GM18870 (cell line): ENCODE results near the gene SIK3.

Source experiments
- ATAC-seq: cut with Tn5 transposase; IDR thresholded peaks from one replicate; pipeline ENCODE4 v1.9.1; 2021; ENCODE audit warnings: moderate library complexity; ENCODE audit not compliant: unreplicated experiment

Gene SIK3

GRCh38 chr11:116973270-116973669 lies 125.0 kb downstream of the SIK3 start:
- ATAC-seq: no peak

DNA sequence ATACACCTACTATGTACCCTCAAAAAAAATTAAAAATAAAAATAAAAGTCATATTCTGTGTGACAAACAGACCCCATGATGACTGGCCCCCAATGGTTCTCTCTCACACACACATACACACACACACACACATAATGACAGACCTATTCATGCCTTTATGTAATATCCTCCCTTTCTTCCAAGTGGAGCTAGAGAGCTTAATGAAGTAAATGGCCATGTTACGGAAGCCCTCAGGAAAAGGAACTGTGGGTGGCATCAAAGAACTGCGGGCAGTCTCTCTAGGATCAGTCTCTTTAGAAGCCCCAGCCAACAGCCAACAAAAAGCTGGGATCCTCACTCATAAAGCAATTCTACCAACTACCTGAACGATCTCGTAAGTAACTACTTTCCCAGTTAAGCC lies 125.5 kb downstream of the SIK3 start:
- no peak for ATAC-seq

- ATAC-seq: no peak
Measured at GRCh38 chr11:116970485-116971292, 127.5 kb downstream of the SIK3 start.

- no peak for ATAC-seq
Measured at GRCh38 chr11:116969694-116970093, 128.5 kb downstream of the SIK3 start.

- ATAC-seq: no peak
Measured at GRCh38 chr11:116964269-116964668, 134.0 kb downstream of the SIK3 start.

DNA sequence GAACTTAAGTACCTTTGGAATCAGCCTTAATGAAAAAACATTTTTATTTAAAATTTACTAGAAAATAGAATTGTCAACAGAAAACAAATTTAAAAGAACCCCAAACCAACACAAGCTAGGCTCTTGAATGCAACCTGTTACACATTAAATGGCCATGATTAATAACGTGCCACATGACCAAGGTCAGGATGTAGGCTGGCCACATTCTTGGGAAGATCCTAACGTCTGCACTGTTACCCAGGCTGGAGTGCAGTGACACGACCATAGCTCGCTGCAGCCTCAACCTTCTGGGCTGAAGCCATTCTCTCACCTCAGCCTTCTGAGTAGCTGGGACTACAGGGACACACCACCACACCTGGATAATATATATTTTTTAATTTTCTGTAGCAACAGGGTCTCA lies 134.4 kb downstream of the SIK3 start:
- ATAC-seq: no peak

DNA sequence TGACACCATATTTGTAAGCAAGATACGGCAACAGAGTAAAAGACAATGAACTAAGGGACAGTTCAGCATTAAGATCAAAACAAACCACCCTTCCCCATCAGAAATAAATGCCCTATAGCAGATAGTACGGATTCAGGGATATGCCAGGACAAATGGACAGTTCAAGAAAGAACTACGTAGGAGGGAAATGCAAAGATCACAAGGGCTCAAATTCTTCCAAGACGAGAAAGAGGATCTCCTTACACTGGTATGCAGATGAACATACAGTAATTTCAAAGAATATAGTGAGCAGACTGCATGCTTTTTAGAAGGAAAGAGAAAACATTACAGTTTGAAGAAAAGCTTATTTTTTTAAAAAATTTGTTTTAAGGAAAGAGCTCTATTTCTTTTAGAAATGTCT lies 136.1 kb downstream of the SIK3 start:
- no peak for ATAC-seq

GRCh38 chr11:116960930-116961329 lies 137.3 kb downstream of the SIK3 start:
- ATAC-seq: no peak

- no peak for ATAC-seq
Measured at GRCh38 chr11:116958246-116958645, 140.0 kb downstream of the SIK3 start.

DNA sequence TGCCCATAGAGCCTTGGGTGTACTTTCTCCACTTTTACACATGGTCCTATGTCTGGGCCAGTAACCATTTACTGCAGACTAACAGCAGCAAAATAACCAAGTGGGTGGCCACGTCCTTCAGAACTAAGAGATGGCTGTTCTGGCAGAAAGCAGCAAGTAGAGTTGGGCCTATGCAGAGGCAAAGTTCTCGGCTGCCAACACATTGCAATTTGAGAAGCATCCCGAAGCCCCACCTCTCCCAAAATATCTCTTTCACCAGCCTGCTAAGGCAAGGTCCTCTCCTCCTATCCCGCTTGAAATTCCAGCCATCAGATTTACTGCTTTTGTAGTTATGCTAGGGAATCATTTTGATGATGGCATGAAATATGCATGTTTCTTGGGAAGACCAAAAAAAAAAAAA lies 142.3 kb downstream of the SIK3 start:
- ATAC-seq: no peak

DNA sequence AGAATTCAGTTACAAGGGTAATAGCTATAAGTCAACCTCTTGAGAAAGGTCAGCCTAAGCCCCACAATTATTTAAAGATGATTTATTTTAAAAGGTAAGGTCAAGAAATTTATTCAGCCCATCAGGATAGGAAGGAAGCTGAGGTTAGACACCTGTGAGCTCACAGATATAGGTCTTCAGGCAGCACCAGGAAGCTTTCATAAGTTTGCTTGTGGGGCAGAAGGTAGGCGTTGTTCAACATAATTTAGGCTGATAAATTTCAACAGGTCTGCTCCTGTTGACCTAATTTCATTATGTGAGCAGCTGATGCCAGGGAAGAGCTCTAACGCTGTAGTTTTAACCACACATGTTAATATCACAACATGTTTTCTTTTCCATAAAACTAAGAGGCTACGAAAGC lies 142.7 kb downstream of the SIK3 start:
- no peak for ATAC-seq

DNA sequence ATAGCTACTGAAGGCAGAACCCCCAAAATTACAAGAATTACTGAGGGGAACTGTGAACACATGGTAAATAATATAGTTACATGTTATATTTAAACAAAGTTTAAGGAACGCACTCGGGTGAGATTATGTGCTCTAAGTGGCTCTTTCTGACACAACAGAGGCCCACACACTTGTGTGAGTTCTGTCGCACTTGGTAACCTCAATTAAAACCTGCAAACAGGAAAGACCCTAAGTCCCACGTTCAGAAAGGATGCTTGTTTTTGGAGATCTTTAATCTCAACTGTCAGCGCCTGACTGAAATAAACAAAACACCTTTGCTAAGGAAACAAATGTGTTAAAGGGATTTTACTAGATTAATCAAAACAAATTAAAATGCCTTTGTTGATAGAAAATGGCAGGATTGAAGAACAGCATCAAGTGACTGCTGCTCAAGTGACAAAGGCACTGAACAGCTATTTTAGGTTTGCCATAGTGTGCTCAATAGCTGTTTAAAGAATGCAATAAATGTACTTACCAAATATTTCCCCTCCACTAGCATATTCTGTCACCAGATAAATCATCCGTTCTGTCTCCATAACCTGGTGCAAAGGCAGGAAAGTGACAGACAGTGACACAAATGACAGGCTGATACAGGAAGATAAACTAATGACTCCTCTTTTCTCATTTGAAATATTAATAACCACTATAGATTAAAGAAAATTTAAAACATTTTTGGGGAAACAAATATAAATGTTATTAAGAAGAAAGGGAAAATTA lies 144.5 kb downstream of the SIK3 start:
- no peak for ATAC-seq

DNA sequence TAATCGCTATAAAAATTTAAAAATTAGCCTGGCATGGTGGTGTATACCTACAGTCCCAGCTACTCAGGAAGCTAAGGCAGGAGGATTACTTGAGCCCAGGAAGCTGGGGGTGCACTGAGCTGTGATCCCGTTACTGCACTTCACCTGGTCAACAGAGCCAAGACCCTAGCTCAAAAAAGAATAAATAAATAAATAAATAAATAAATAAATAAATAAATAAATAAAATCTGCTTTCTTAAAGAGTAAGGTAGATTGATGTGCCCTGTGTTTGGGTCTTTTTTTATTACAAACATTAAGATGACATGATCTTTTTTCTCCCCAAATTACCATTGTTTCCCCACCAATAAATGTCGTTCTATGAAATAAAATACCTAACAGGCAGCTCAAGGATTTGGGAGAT lies 146.5 kb downstream of the SIK3 start:
- ATAC-seq: no peak

DNA sequence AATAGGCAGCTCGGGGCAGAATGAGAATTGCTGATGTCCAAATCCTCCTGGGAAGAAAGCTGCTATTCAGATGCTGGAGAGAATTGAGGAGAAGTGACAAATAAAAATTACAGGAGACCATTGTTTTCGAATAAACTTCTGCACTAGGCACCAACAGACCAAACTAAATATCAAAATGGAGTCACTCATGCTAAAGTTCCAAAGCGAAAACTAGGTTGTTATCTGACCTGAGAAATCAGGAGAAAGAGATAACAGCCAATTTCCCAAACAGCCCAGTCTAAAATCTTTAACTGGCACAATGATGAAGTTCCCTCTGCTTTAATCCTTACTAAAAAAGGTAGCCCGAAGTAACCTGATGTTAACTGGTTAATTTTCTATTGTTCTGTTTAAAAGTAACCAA lies 148.0 kb downstream of the SIK3 start:
- ATAC-seq: no peak

DNA sequence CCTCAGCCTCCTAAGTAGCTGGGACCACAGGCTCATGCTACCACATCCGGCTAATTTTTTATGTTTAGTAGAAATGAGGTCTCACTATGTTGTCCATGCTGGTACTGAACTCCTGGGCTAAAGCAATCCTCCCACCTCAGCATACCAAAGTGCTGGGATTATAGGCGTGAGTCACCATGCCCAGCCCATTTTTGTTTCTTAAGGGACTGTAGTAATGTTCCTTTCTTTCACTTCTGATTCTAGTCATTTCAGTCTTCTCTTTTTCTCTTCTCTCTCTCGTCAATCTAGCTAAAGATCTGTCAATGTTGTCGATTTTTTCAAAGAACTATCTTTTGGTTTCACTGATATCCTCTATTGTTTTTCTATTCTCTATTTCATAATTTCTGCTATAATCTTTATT lies 149.8 kb downstream of the SIK3 start:
- ATAC-seq: no peak

- ATAC-seq: no peak
Measured at GRCh38 chr11:116946414-116946813, 151.8 kb downstream of the SIK3 start.

DNA sequence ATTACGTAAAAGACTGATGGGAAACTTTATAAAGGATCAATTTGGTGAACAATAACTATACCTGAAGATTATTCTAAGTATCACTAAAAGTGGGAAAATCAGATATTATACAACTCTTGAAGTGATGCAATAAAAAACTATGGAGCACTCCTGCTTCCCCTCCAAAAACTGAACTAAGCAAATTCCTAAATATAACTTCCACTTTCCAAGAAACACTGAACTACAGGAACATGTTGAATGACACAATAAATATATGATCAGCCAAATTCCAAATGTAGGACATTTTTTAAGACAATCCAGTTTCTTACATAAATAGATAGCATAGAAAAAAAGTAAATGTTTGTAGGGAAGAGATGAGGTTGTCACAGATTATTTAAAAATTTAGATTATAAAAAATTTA lies 158.7 kb downstream of the SIK3 start:
- no peak for ATAC-seq

- ATAC-seq: no peak
Measured at GRCh38 chr11:116938471-116939070, 159.7 kb downstream of the SIK3 start.

- ATAC-seq: no peak
Measured at GRCh38 chr11:116936754-116937446, 161.3 kb downstream of the SIK3 start.

DNA sequence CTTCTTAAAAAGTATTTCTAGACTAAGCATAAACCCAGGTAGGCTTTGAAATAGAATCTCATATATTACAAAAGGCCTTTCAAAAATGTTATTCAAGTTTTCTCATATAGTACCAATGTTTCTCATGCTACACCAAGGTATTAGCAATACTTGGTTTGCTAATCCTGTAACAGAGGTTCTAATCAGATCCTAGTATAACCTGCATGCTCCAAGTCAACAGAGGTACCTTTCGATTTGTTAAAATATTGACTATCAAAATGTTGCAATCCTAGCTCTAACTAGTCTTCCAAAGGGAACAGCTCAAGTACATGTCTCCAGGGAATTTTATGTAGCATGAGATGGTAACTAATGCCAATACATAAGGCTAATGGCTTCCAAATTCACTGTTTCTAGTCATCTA lies 162.7 kb downstream of the SIK3 start:
- no peak for ATAC-seq

- ATAC-seq: no peak
Measured at GRCh38 chr11:116935089-116935488, 163.1 kb downstream of the SIK3 start.
